Neural cell (in vitro differentiated cells): ENCODE measurements around the gene ADAP2. TPM values are rescaled to one million over a fixed set of nuclear protein-coding genes. Genes with fewer than 3 reads are reported as not detected.
"Not testable (repeated sequence)": the region's sequence is repeated elsewhere in the genome, so short reads cannot be mapped to it uniquely, and the experiment has no call there.

Experiments used
- H2AFZ ChIP-seq: fragments of 200-600, 300-800 bp; sonication (generic), shearing (Covaris generic); 2 replicates; pipeline ENCODE4 v1.6.0; 2014; ENCODE audit warnings: low read depth, mild to moderate bottlenecking, antibody characterized with exemption, low read length, moderate library complexity
- H3F3A ChIP-seq: fragments of 200-600 bp; shearing (Covaris generic); 2 replicates; pipeline ENCODE4 v1.6.1; 2016; ENCODE audit warnings: mild to moderate bottlenecking, moderate library complexity, mixed read lengths, antibody characterized with exemption, low read length; ENCODE audit not compliant: insufficient read depth, poor library complexity, severe bottlenecking
- H3K27ac ChIP-seq: fragments of 200-600, 300-800 bp; sonication (generic), shearing (Covaris generic); 2 replicates; pipeline ENCODE4 v1.5.1; 2014; ENCODE audit warnings: mild to moderate bottlenecking, low read length, moderate library complexity
- H3K27me3 ChIP-seq: fragments of 300-800, 200-600 bp; sonication (generic), shearing (Covaris generic); 2 replicates; pipeline ENCODE4 v1.6.0; 2014; ENCODE audit warnings: mild to moderate bottlenecking, low read depth, low read length, moderate library complexity; ENCODE audit not compliant: insufficient read depth
- H3K36me3 ChIP-seq: fragments of 300-800, 200-600 bp; sonication (generic), shearing (Covaris generic); 2 replicates; pipeline ENCODE4 v1.5.1; 2014; ENCODE audit warnings: mild to moderate bottlenecking, antibody characterized with exemption, low read length, moderate library complexity; ENCODE audit not compliant: insufficient read depth
- H3K4me2 ChIP-seq: fragments of 300-800, 200-600 bp; sonication (generic), shearing (Covaris generic); 2 replicates; pipeline ENCODE4 v1.6.0; 2014; ENCODE audit warnings: mild to moderate bottlenecking, low read length
- H3K4me3 ChIP-seq: fragments of 300-800, 200-600 bp; sonication (generic), shearing (Covaris generic); 2 replicates; pipeline ENCODE4 v1.5.1; 2014; ENCODE audit warnings: mild to moderate bottlenecking, low read length, moderate library complexity
- H3K79me2 ChIP-seq: fragments of 200-600 bp; shearing (Covaris generic); replicated peaks from 2 replicates; pipeline ENCODE4 v1.6.0; 2014; ENCODE audit warnings: mild to moderate bottlenecking, low read length, moderate library complexity; ENCODE audit not compliant: insufficient read depth
- H3K9ac ChIP-seq: fragments of 300-800, 200-600 bp; sonication (generic), shearing (Covaris generic); 2 replicates; pipeline ENCODE4 v1.6.1; 2016; ENCODE audit warnings: mild to moderate bottlenecking, low read length, mixed read lengths
- H3K9me2 ChIP-seq: fragments of 200-600 bp; shearing (Covaris generic); 2 replicates; pipeline ENCODE4 v1.6.1; 2016; ENCODE audit warnings: mild to moderate bottlenecking, low read length, mixed read lengths; ENCODE audit not compliant: insufficient read depth
- H3K9me3 ChIP-seq: fragments of 200-600, 300-800 bp; sonication (generic), shearing (Covaris generic); 2 replicates; pipeline ENCODE4 v1.6.1; 2016; ENCODE audit warnings: mild to moderate bottlenecking, mixed run types, low read length, moderate library complexity, mixed read lengths
- H4K20me1 ChIP-seq: fragments of 200-600 bp; shearing (Covaris generic); 2 replicates; pipeline ENCODE4 v1.6.1; 2016; ENCODE audit warnings: mild to moderate bottlenecking, mixed run types; ENCODE audit not compliant: insufficient read depth
- EZH2 ChIP-seq: fragments of 200-600, 300-800 bp; shearing (Covaris generic), sonication (generic); IDR thresholded peaks from 2 replicates; pipeline ENCODE4 v1.6.1; 2014; ENCODE audit warnings: antibody characterized with exemption, low read length, borderline replicate concordance, mild to moderate bottlenecking; ENCODE audit not compliant: insufficient read depth, poor library complexity, severe bottlenecking
- RAD21 ChIP-seq: fragments of 450-650 bp; conservative IDR thresholded peaks from 2 replicates; pipeline ENCODE4 v1.6.1; 2014; ENCODE audit warnings: antibody characterized with exemption, mild to moderate bottlenecking, moderate library complexity
- REST ChIP-seq: IDR thresholded peaks from 2 replicates; pipeline ENCODE4 v1.6.1; 2012; ENCODE audit warnings: borderline replicate concordance
- SMC3 ChIP-seq: fragments of 450-650 bp; conservative IDR thresholded peaks from 2 replicates; pipeline ENCODE4 v1.6.1; 2014; ENCODE audit warnings: antibody characterized with exemption, mild to moderate bottlenecking, moderate library complexity; ENCODE audit not compliant: poor library complexity
- polyA plus RNA-seq: library from polyadenylated mRNA; depleted of rRNA; stranded (reverse); fragments of >200 nt; gene quantifications from 2 replicates; pipeline ENCODE4 v1.2.3, GENCODE V29; 2014

Gene ADAP2
- polyA plus RNA-seq, 1 donor from 2014 or later, result 0.92 TPM

GRCh38 chr17:30975042-30975820 is 53.5 kb downstream of the ADAP2 start:
- H3K79me2 ChIP-seq, result no peaks in the 10 kb centered on the region
- no peaks in the 10 kb centered on the region for H4K20me1 ChIP-seq
- H2AFZ ChIP-seq, result no peak overlapping the region
- H3K9me2 ChIP-seq, result no peaks in the 10 kb centered on the region
- H3K4me3 ChIP-seq, result no peak overlapping the region
- peaks cover 15% of the 10 kb centered on the region for H3K27me3 ChIP-seq
- no peak overlapping the region for H3K27ac ChIP-seq
- H3F3A ChIP-seq, result no peaks in the 10 kb centered on the region
- TF ChIP-seq SMC3 (no peak), EZH2 (no peak), REST (no peak), RAD21 (no peak)
- H3K9me3 ChIP-seq, result peaks cover 7% of the 10 kb centered on the region
- no peaks in the 10 kb centered on the region for H3K36me3 ChIP-seq
- H3K4me2 ChIP-seq, result no peak overlapping the region
- H3K9ac ChIP-seq, result no peak overlapping the region

GRCh38 chr17:30979919-30980318 is 58.2 kb downstream of the ADAP2 start:
- not testable (repeated sequence) for H3K27ac ChIP-seq, H3K36me3 ChIP-seq, H3F3A ChIP-seq, H3K9me3 ChIP-seq, H3K9ac ChIP-seq, H2AFZ ChIP-seq, H3K4me3 ChIP-seq, H3K9me2 ChIP-seq, H3K79me2 ChIP-seq, H4K20me1 ChIP-seq, H3K4me2 ChIP-seq, H3K27me3 ChIP-seq

DNA sequence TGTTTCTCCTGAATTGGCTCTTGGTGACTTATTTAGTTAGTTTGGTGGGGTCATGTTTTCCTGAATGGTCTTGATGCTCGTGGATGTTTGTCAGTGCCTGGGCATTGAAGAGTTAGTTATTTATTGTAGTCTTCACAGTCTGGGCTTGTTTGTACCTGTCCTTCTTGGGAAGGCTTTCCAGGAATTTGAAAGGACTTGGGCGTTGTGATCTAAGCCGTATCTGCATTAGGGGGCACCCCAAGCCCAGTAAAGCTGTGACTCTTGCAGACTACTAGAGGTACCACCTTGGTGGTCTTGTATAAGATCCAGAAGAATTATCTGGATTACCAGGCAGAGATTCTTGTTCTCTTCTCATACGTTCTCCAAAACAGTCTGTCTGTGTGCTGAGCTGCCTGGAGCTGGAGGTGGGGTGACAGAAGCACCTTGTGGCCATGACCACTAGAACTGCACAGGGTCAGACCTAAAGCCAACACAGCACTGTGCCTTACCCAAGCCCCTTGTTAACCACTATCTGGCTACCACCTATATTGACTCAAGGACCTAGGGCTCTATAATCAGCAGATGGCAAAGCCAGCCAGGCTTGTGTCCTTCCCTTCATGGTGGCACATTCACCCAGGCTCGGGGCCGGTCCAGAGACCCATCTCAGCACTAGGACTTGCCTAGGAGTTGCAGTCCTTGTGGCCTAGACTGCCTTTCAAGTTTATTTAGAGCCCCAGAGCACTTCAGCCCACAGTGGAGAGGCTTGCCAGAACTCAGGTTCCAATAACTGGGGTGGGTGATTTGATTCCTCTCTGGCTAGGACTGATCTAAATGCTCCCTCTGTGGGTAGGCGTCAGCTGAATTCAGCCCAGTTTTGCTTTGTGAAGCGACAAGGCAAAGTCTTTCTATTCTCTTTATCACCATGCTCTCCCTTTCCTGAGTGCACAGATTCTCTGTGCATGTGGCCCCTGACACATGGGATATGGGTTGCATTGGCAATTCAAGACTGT is 60.1 kb downstream of the ADAP2 start:
- TF ChIP-seq SMC3 (no peak), EZH2 (no peak)
- Histone ChIP-seq H3K27me3 (no peaks in the 10 kb centered on the region), H3K9me2 (no peaks in the 10 kb centered on the region), H3K9ac (no peak overlapping the region), H3F3A (no peaks in the 10 kb centered on the region), H4K20me1 (no peaks in the 10 kb centered on the region), H2AFZ (no peak overlapping the region), H3K27ac (no peak overlapping the region), H3K9me3 (no peaks in the 10 kb centered on the region), H3K4me3 (no peak overlapping the region), H3K4me2 (no peak overlapping the region), H3K36me3 (no peaks in the 10 kb centered on the region), H3K79me2 (no peaks in the 10 kb centered on the region)
